NCI-H1105 treated with DMSO at 0.1 percent for 48 hours (cell line): ENCODE results near the gene IGLL5.

Experiments
- DNase-seq: peaks from one replicate; lab custom pipeline; 2025; lab: John Stamatoyannopoulos, UW

The IGLL5 gene

GRCh38 chr22:22887621-22888503 lies at the start of gene IGLL5:
IGLL5 (plus strand) TSS chr22:22887816; CDS start chr22:22888054, 238 bp downstream.
- DNase-seq, result no peak

- DNase-seq, result no peak
Measured at GRCh38 chr22:22838148-22838786, 49.3 kb upstream of the IGLL5 start.

- DNase-seq, result no peak
Measured at GRCh38 chr22:22839570-22840314, 47.9 kb upstream of the IGLL5 start.

- no peak for DNase-seq
Measured at GRCh38 chr22:22840780-22841179, 46.8 kb upstream of the IGLL5 start.

- DNase-seq, result no peak
Measured at GRCh38 chr22:22841598-22841997, 46.0 kb upstream of the IGLL5 start.

- no peak for DNase-seq
Measured at GRCh38 chr22:22842085-22842484, 45.5 kb upstream of the IGLL5 start.

- DNase-seq, result no peak
Measured at GRCh38 chr22:22843848-22844247, 43.8 kb upstream of the IGLL5 start.

GRCh38 chr22:22847241-22847640 lies 40.4 kb upstream of the IGLL5 start:
- DNase-seq, result no peak

- peak; percentile 54 for DNase-seq
Measured at GRCh38 chr22:22848364-22848866, 39.2 kb upstream of the IGLL5 start.

- no peak for DNase-seq
Measured at GRCh38 chr22:22849640-22850610, 37.7 kb upstream of the IGLL5 start.

- no peak for DNase-seq
Measured at GRCh38 chr22:22851969-22852368, 35.6 kb upstream of the IGLL5 start.

GRCh38 chr22:22853713-22854112 lies 33.9 kb upstream of the IGLL5 start:
- DNase-seq, result no peak

- no peak for DNase-seq
Measured at GRCh38 chr22:22854466-22854865, 33.1 kb upstream of the IGLL5 start.

GRCh38 chr22:22855085-22855484 lies 32.5 kb upstream of the IGLL5 start:
- DNase-seq, result no peak

GRCh38 chr22:22855617-22856308 lies 31.9 kb upstream of the IGLL5 start:
- DNase-seq, result no peak

GRCh38 chr22:22856364-22856763 lies 31.3 kb upstream of the IGLL5 start:
- DNase-seq, result no peak

GRCh38 chr22:22856885-22857606 lies 30.6 kb upstream of the IGLL5 start:
- DNase-seq, result no peak

- no peak for DNase-seq
Measured at GRCh38 chr22:22857607-22858558, 29.7 kb upstream of the IGLL5 start.

GRCh38 chr22:22858559-22858937 lies 29.1 kb upstream of the IGLL5 start:
- DNase-seq, result no peak
